Colonic mucosa (tissue), 4 donors: ENCODE results near the gene RACK1. TPM values are rescaled to one million over a fixed set of nuclear protein-coding genes. Genes with fewer than 3 reads are reported as not detected.
"Not testable (repeated sequence)": the region's sequence is repeated elsewhere in the genome, so short reads cannot be mapped to it uniquely, and the experiment has no call there.

Experiments used
- DNase-seq: peaks from one replicate; pipeline ENCODE4 v3.0.0-alpha.2; 2020
- H3K27ac ChIP-seq: fragments of 200-600 bp; one replicate; pipeline ENCODE4 v1.8.0; 2021
- H3K27me3 ChIP-seq: fragments of 200-600 bp; one replicate; pipeline ENCODE4 v1.8.0; 2021
- H3K36me3 ChIP-seq: fragments of 200-600 bp; one replicate; pipeline ENCODE4 v1.8.0; 2021
- H3K4me1 ChIP-seq: fragments of 200-600 bp; one replicate; pipeline ENCODE4 v1.8.0; 2021; ENCODE audit warnings: mild to moderate bottlenecking
- H3K4me3 ChIP-seq: fragments of 200-600 bp; one replicate; pipeline ENCODE4 v1.8.0; 2021
- H3K9ac ChIP-seq, 2 donors: one replicate each; pipeline ENCODE4 v1.7.0; 2013; ENCODE audit warnings: control low read depth in 2 of 2, low read depth in 2 of 2, low read length in 2 of 2
- H3K9me3 ChIP-seq: fragments of 200-600 bp; one replicate; pipeline ENCODE4 v1.8.0; 2021
- CTCF ChIP-seq: fragments of 200-600 bp; IDR thresholded peaks from one replicate; pipeline ENCODE4 v1.8.0; 2022; ENCODE audit warnings: antibody characterized with exemption, mild to moderate bottlenecking
- intact Hi-C: fragments of 100-400 bp; cut with DNase I; formaldehyde crosslinking; loops from one replicate; pipeline ENCODE4 v1.14.1; 2022
- total RNA-seq, 2 donors: library from RNA; stranded (reverse); fragmentation: NEBNext Ultra II Directional in 1 of 2; extraction: Animal tissue kit (Norgen Biotek cat#: 25700) in 1 of 2; gene quantifications; one replicate each; pipeline ENCODE4 v1.2.1, GENCODE V29; 2021
- donor health status: healthy.
- donor health status: DM: no; HTN: no; CAD: no.
- donor health status: DM: no; HTN: no; CAD: no.

RACK1 gene
- total RNA-seq, 2 donors from 2014 or later: 1,252 to 1,403 TPM

- intact Hi-C loops: no loop called here
- Histone ChIP-seq H3K36me3 (no peaks in the 10 kb centered on the region), H3K4me1 (no peaks in the 10 kb centered on the region), H3K27me3 (no peaks in the 10 kb centered on the region), H3K4me3 (no peak overlapping the region), H3K27ac (no peak overlapping the region), H3K9ac (no peak overlapping the region), H3K9me3 (no peaks in the 10 kb centered on the region)
- no peak for TF ChIP-seq CTCF
- DNase-seq: no peak
Measured at GRCh38 chr5:181281984-181282316, 38.2 kb upstream of the RACK1 start.

- TF ChIP-seq CTCF: no peak
- no peak overlapping the region for H3K4me3 ChIP-seq
Measured at GRCh38 chr5:181281077-181281983, 37.6 kb upstream of the RACK1 start.

GRCh38 chr5:181280251-181280762, 36.6 kb upstream of the RACK1 start:
- intact Hi-C loops: no loop called here
- no peak for TF ChIP-seq CTCF

More at GRCh38 chr5:181281077-181281983, 37.6 kb upstream of the RACK1 start:
- Histone ChIP-seq H3K36me3 (no peaks in the 10 kb centered on the region), H3K9ac (no peak overlapping the region), H3K4me1 (no peaks in the 10 kb centered on the region), H3K27ac (no peak overlapping the region), H3K27me3 (no peaks in the 10 kb centered on the region), H3K9me3 (no peaks in the 10 kb centered on the region)
- intact Hi-C loops: no loop called here
- no peak for DNase-seq

GRCh38 chr5:181273433-181273744, 29.7 kb upstream of the RACK1 start:
- H3K4me3 ChIP-seq, intact Hi-C loops, H3K36me3 ChIP-seq, H3K9me3 ChIP-seq, H3K27ac ChIP-seq, DNase-seq, H3K9ac ChIP-seq, H3K4me1 ChIP-seq, H3K27me3 ChIP-seq: not testable (repeated sequence)

More at GRCh38 chr5:181280251-181280762, 36.6 kb upstream of the RACK1 start:
- no peaks in the 10 kb centered on the region for H3K36me3 ChIP-seq
- H3K9me3 ChIP-seq: no peaks in the 10 kb centered on the region
- no peak overlapping the region for H3K27ac ChIP-seq
- H3K4me1 ChIP-seq: no peaks in the 10 kb centered on the region
- no peak overlapping the region for H3K4me3 ChIP-seq
- H3K27me3 ChIP-seq: no peaks in the 10 kb centered on the region
- no peak for DNase-seq
- H3K9ac ChIP-seq: no peak overlapping the region

- Histone ChIP-seq H3K27me3 (no peaks in the 10 kb centered on the region), H3K9ac (no peak overlapping the region), H3K4me3 (no peak overlapping the region), H3K36me3 (no peaks in the 10 kb centered on the region), H3K9me3 (no peaks in the 10 kb centered on the region), H3K27ac (no peak overlapping the region), H3K4me1 (no peaks in the 10 kb centered on the region)
- TF ChIP-seq CTCF: no peak
- intact Hi-C loops: no loop called here
- no peak for DNase-seq
Measured at GRCh38 chr5:181271081-181271480, 27.4 kb upstream of the RACK1 start.

GRCh38 chr5:181267907-181268306, 24.2 kb upstream of the RACK1 start:
- not testable (repeated sequence) for H3K4me3 ChIP-seq, DNase-seq, H3K9me3 ChIP-seq, H3K4me1 ChIP-seq, H3K36me3 ChIP-seq, H3K9ac ChIP-seq, H3K27ac ChIP-seq, H3K27me3 ChIP-seq
- intact Hi-C loops: loop anchor here (10.0 kb wide), 1 partner anchor 83 kb away; no protein-coding TSS in a partner anchor

- not testable (repeated sequence) for H3K4me1 ChIP-seq, H3K36me3 ChIP-seq, H3K4me3 ChIP-seq, H3K27me3 ChIP-seq, H3K9ac ChIP-seq, DNase-seq, H3K27ac ChIP-seq, H3K9me3 ChIP-seq
- intact Hi-C loops: loop anchor here (10.0 kb wide), 1 partner anchor 83 kb away; no protein-coding TSS in a partner anchor
Measured at GRCh38 chr5:181267291-181267904, 23.7 kb upstream of the RACK1 start.
